Tibial nerve (tissue), 4 donors: Measurements from ENCODE around the gene SEL1L3. TPM values are rescaled to one million over a fixed set of nuclear protein-coding genes. Genes with fewer than 3 reads are reported as not detected.

ENCODE experiments used
- DNase-seq, 2 donors: peaks; one replicate each; pipeline ENCODE4 v3.0.0-alpha.2; 2019; ENCODE audit warnings: low spot score in 2 of 2
- H3K27ac ChIP-seq, 4 donors: fragments of 200-600 bp; sonication (generic) in 3 of 4; one replicate each; pipeline ENCODE4 v1.5.1; 2017 to 2019; ENCODE audit warnings: mild to moderate bottlenecking in 1 of 4
- H3K27me3 ChIP-seq, 2 donors: fragments of 200-600 bp; sonication (generic) in 1 of 2; one replicate each; pipeline versions ENCODE4 v1.5.1 to v1.6.0; 2017 to 2019
- H3K36me3 ChIP-seq, 3 donors: fragments of 200-600 bp; sonication (generic); one replicate each; pipeline ENCODE4 v1.5.1; 2018 to 2019
- H3K4me1 ChIP-seq, 4 donors: fragments of 200-600 bp; sonication (generic) in 3 of 4; one replicate each; pipeline ENCODE4 v1.5.1; 2017 to 2019
- H3K4me3 ChIP-seq, 4 donors: fragments of 200-600 bp; sonication (generic) in 3 of 4; one replicate each; pipeline ENCODE4 v1.5.1; 2017 to 2019; ENCODE audit warnings: mild to moderate bottlenecking in 1 of 4, moderate library complexity in 1 of 4
- H3K9me3 ChIP-seq, 4 donors: fragments of 200-600 bp; sonication (generic) in 3 of 4; one replicate each; pipeline ENCODE4 v1.5.1; 2017 to 2019
- CTCF ChIP-seq, 5 experiments: fragments of 200-600 bp in 3 of 5; fragments of 450-650 bp in 2 of 5; sonication (generic) in 3 of 5; IDR thresholded peaks; one replicate each; pipeline ENCODE4 v1.5.1; 2016 to 2019; ENCODE audit warnings: antibody characterized with exemption in 5 of 5, mild to moderate bottlenecking in 3 of 5, moderate library complexity in 2 of 5
- EP300 ChIP-seq, 2 donors: sonication (generic); formaldehyde crosslinking; IDR thresholded peaks; one replicate each; pipeline ENCODE4 v1.6.1; 2017; ENCODE audit warnings: antibody characterized with exemption in 2 of 2, mild to moderate bottlenecking in 1 of 2
- POLR2A ChIP-seq, 2 donors: fragments of 450-650 bp; IDR thresholded peaks; one replicate each; pipeline ENCODE4 v1.6.1; 2017; ENCODE audit warnings: antibody characterized with exemption in 2 of 2, mild to moderate bottlenecking in 2 of 2, moderate library complexity in 2 of 2
- WGBS, 2 donors: methylation state at CpG; one replicate each; pipeline ENCODE4 v1.1.5; 2018; 5-methylcytosine and 5-hydroxymethylcytosine counted together
- total RNA-seq, 4 donors: library from RNA; depleted of rRNA; stranded (reverse); fragments of >200 nt; gene quantifications; one replicate each; pipeline ENCODE4 v1.1.0, GENCODE V29; 2016

The SEL1L3 gene
- total RNA-seq, 4 donors from 2014 or later = 8.7 to 19.0 (median 11.1) TPM

DNA sequence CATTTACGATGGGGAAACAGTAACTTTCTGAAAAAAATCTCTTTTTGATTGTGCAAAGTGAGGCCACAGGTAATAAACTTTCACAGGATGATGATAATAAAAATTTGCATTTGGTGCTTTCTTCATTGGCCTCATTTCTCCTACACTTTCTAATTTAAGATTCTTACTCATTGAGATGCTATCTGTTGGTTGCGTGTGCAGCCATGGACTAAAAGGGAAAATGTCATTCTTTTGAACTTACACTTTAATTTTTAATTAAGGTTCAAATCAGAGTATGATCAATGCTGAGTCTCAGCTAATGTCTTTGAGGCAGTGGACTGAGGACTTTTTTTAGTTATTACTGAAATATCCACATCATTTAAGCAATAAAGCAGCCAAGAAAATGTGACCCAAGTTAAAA lies 87.6 kb downstream of the SEL1L3 start:
- DNase-seq = no peak
- H3K4me1 ChIP-seq = no peaks in the 10 kb centered on the region
- no peak overlapping the region for H3K4me3 ChIP-seq
- no peaks in the 10 kb centered on the region for H3K27me3 ChIP-seq
- WGBS, 2 donors = 90 to 95% methylated on average over 2 of the region's 2 CpGs
- no peak for TF ChIP-seq POLR2A (IDR thresholded peaks at IDR 0.05)
- TF ChIP-seq EP300 (IDR thresholded peaks at IDR 0.05) = no peak
- no peak for TF ChIP-seq CTCF (IDR thresholded peaks at IDR 0.05)
- peaks cover 0 to 6% (median 0%) of the 10 kb centered on the region in 3 donors for H3K36me3 ChIP-seq
- no peak overlapping the region for H3K27ac ChIP-seq
- peaks cover 0 to 6% (median 0%) of the 10 kb centered on the region in 4 donors for H3K9me3 ChIP-seq

DNA sequence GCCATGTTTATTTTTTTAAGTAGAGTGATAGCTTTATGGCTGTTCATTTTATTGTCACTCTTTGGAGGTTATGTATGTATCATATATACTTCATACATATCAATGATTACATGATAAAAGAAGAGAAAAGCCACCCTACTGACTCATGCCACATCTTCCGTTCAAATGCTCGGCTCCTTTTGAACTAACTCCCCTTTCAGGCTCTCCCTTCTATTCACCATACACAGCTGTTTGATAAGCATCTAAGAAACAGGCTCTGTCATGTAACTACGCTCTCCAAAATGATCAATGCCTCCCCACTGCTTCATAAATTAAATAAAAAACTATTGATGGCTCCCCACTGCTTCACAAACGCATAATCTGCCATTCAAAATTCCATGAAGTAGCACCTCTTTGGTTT lies 89.4 kb downstream of the SEL1L3 start:
- no peak for DNase-seq
- TF ChIP-seq POLR2A (IDR thresholded peaks at IDR 0.05) (no peak), CTCF (IDR thresholded peaks at IDR 0.05) (no peak), EP300 (IDR thresholded peaks at IDR 0.05) (no peak)
- no peak overlapping the region for H3K4me3 ChIP-seq
- no peaks in the 10 kb centered on the region for H3K4me1 ChIP-seq
- whole genome bisulfite sequencing, 2 donors = 88 to 94% methylated on average over 4 of the region's 4 CpGs
- peaks cover 0 to 3% (median 0%) of the 10 kb centered on the region in 4 donors for H3K9me3 ChIP-seq
- H3K27ac ChIP-seq = no peak overlapping the region
- H3K36me3 ChIP-seq = no peaks in the 10 kb centered on the region
- no peaks in the 10 kb centered on the region for H3K27me3 ChIP-seq

- TF ChIP-seq CTCF (IDR thresholded peaks at IDR 0.05) = no peak
- TF ChIP-seq POLR2A (IDR thresholded peaks at IDR 0.05) = no peak
- no peak for TF ChIP-seq EP300 (IDR thresholded peaks at IDR 0.05)
- 69 to 70% methylated on average over 4 of the region's 4 CpGs for WGBS, 2 donors
- Histone ChIP-seq H3K4me1 (peaks cover 0 to 5% (median 0%) of the 10 kb centered on the region in 4 donors), H3K36me3 (no peaks in the 10 kb centered on the region), H3K27me3 (no peaks in the 10 kb centered on the region), H3K27ac (no peak overlapping the region), H3K4me3 (no peak overlapping the region), H3K9me3 (no peaks in the 10 kb centered on the region)
- no peak for DNase-seq
These were observed 91.1 kb downstream of the SEL1L3 start for GRCh38 chr4:25771672-25772071.

DNA sequence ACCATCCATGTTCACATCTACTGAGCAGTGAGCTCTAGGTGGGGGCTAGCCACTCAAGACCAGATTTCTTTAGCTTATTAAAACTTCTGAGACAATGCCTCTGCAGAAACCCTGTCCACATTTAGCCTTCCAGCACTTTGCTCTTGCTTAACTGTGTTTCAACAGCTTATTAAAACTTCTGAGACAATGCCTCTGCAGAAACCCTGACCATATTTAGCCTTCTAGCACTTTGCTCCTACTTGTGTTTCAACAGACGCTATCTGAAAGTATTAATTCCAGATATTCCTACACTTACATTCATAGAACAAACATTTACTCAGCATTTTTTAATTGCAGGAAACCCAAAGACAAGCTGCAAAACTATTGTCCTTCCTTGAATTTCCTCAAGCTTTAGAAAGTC lies 91.9 kb downstream of the SEL1L3 start:
- 57 to 62% methylated on average over 1 of the region's 1 CpG for WGBS, 2 donors
- Histone ChIP-seq H3K27me3 (no peaks in the 10 kb centered on the region), H3K9me3 (no peaks in the 10 kb centered on the region), H3K27ac (no peak overlapping the region), H3K4me1 (peaks cover 0 to 5% (median 0%) of the 10 kb centered on the region in 4 donors), H3K36me3 (no peaks in the 10 kb centered on the region), H3K4me3 (no peak overlapping the region)
- DNase-seq = no peak
- no peak for TF ChIP-seq EP300 (IDR thresholded peaks at IDR 0.05)
- TF ChIP-seq POLR2A (IDR thresholded peaks at IDR 0.05) = no peak
- no peak for TF ChIP-seq CTCF (IDR thresholded peaks at IDR 0.05)

GRCh38 chr4:25769251-25769650 lies 93.5 kb downstream of the SEL1L3 start:
- 52 to 59% methylated on average over 4 of the region's 4 CpGs for WGBS, 2 donors
- Histone ChIP-seq H3K9me3 (no peaks in the 10 kb centered on the region), H3K4me3 (no peak overlapping the region), H3K27ac (no peak overlapping the region), H3K4me1 (peaks cover 0 to 5% (median 0%) of the 10 kb centered on the region in 4 donors), H3K27me3 (no peaks in the 10 kb centered on the region), H3K36me3 (no peaks in the 10 kb centered on the region)
- no peak for TF ChIP-seq CTCF (IDR thresholded peaks at IDR 0.05)
- TF ChIP-seq EP300 (IDR thresholded peaks at IDR 0.05) = no peak
- no peak for TF ChIP-seq POLR2A (IDR thresholded peaks at IDR 0.05)
- no peak for DNase-seq
